Adrenal gland (tissue), 12 donors: Measurements from ENCODE around the gene DOCK10. TPM values are rescaled to one million over a fixed set of nuclear protein-coding genes. Genes with fewer than 3 reads are reported as not detected.

Experiments used
- DNase-seq, 7 donors: peaks; one replicate each; pipeline ENCODE4 v3.0.0-alpha.2; 2019 to 2020
- H3K27ac ChIP-seq, 5 donors: fragments of 200-600 bp; sonication (generic) in 4 of 5; 1 replicate in 3 of 5; 2 replicates in 2 of 5; pipeline versions ENCODE4 v1.5.1 to v1.8.0; 2016 to 2020; ENCODE audit warnings: mild to moderate bottlenecking in 1 of 5
- H3K27me3 ChIP-seq: fragments of 200-600 bp; 2 replicates; pipeline ENCODE4 v1.8.0; 2021
- H3K36me3 ChIP-seq, 2 donors: fragments of 200-600 bp; replicated peaks in 1 of 2; 1 replicate in 1 of 2; 2 replicates in 1 of 2; pipeline versions ENCODE4 v1.5.1 to v1.8.0; 2018 to 2022
- H3K4me1 ChIP-seq, 2 donors: fragments of 200-600 bp; replicated peaks in 1 of 2; 1 replicate in 1 of 2; 2 replicates in 1 of 2; pipeline versions ENCODE4 v1.5.1 to v1.8.0; 2018 to 2021
- H3K4me3 ChIP-seq, 4 donors: fragments of 200-600 bp; sonication (generic) in 3 of 4; one replicate each; pipeline ENCODE4 v1.5.1; 2016 to 2018
- H3K9me3 ChIP-seq, 3 donors: fragments of 200-600 bp; sonication (generic) in 1 of 3; replicated peaks in 1 of 3; 1 replicate in 2 of 3; 2 replicates in 1 of 3; pipeline versions ENCODE4 v1.5.1 to v1.8.0; 2016 to 2021
- POLR2A ChIP-seq, 2 donors: fragments of 450-650 bp; IDR thresholded peaks; one replicate each; pipeline ENCODE4 v1.6.1; 2017; ENCODE audit warnings: antibody characterized with exemption in 2 of 2, mild to moderate bottlenecking in 2 of 2, moderate library complexity in 1 of 2
- WGBS, 4 donors: extraction: QIAGEN DNeasy Blood & Tissue Kit in 2 of 4; methylation state at CpG; one replicate each; pipeline versions ENCODE4 v1.1.5 to v1.1.7; 2013 to 2017; 5-methylcytosine and 5-hydroxymethylcytosine counted together
- intact Hi-C, 2 donors: fragments of 100-400 bp; cut with DNase I; formaldehyde crosslinking; loops; one replicate each; pipeline versions ENCODE4 v1.14.1 to v1.15.0; 2022 to 2023
- polyA plus RNA-seq, 3 donors: library from polyadenylated mRNA; stranded (reverse); fragments of 200-250 nt in 2 of 3; fragments of 350-450 nt in 1 of 3; fragmentation: Illumina TruSeq in 1 of 3; extraction: RNeasy Lipid Tissue Mini Kit (QIAGEN cat#74804) in 1 of 3; gene quantifications; one replicate each; pipeline ENCODE4 v1.2.3, GENCODE V29; 2013 to 2014
- total RNA-seq, 9 donors: library from RNA; depleted of rRNA in 4 of 9; stranded (reverse); fragments of >200 nt in 4 of 9; fragments of 120-200 nt in 1 of 9; fragmentation: NEBNext Ultra II Directional in 1 of 9; extraction: Animal tissue kit (Norgen Biotek cat#: 25700) in 1 of 9; gene quantifications; one replicate each; pipeline versions ENCODE4 v1.1.0 to v1.2.4, GENCODE V29; 2013 to 2023
- TF ChIP-seq, protein P1 (sequence below), 6 experiments: fragments of 450-650 bp in 4 of 6; fragments of 200-600 bp in 2 of 6; sonication (generic) in 1 of 6; IDR thresholded peaks; 1 replicate in 5 of 6; 2 replicates in 1 of 6; pipeline versions ENCODE4 v1.5.1 to v1.8.0; 2016 to 2021; ENCODE audit warnings: antibody characterized with exemption in 6 of 6, mild to moderate bottlenecking in 2 of 6, moderate library complexity in 1 of 6
- donor health status: healthy with polysubstance abuse.
- donor health status: Bipolar disorder and iron deficiency.
- donor health status: DM: yes; HTN: yes; CAD: no.
- donor health status: DM: no; HTN: no; CAD: no.
- donor health status: DM: no; HTN: no; CAD: no.
- donor health status: DM: yes; HTN: yes; CAD: no.

The DOCK10 gene
- total and polyA plus RNA-seq, 12 donors: 6.2 to 40.8 (median 20.0) TPM

DNA sequence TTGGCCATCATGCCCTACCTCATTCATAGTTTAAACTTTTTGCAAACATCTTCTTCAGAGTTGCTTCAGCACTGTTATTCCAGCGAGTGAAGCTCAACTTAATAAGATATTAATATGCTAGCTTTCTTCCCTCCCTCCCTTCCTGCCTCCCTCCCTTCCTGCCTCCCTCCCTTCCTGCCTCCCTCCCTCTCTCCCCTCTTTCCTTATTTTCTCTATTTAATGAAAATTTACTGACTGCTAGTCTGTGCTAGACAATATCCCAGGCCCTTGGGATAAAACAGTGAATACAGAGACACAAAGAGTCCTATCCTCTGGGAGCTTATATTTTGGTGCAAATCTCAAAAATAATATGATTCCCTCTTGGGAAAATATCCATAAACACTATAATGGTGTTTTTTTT is 42.9 kb downstream of the DOCK10 start:
- WGBS, 4 donors: 63 to 71% (median 67%) methylated on average over 1 of the region's 1 CpG
- TF ChIP-seq POLR2A (IDR thresholded peaks at IDR 0.05): no peak
- TF ChIP-seq, protein P1, sequence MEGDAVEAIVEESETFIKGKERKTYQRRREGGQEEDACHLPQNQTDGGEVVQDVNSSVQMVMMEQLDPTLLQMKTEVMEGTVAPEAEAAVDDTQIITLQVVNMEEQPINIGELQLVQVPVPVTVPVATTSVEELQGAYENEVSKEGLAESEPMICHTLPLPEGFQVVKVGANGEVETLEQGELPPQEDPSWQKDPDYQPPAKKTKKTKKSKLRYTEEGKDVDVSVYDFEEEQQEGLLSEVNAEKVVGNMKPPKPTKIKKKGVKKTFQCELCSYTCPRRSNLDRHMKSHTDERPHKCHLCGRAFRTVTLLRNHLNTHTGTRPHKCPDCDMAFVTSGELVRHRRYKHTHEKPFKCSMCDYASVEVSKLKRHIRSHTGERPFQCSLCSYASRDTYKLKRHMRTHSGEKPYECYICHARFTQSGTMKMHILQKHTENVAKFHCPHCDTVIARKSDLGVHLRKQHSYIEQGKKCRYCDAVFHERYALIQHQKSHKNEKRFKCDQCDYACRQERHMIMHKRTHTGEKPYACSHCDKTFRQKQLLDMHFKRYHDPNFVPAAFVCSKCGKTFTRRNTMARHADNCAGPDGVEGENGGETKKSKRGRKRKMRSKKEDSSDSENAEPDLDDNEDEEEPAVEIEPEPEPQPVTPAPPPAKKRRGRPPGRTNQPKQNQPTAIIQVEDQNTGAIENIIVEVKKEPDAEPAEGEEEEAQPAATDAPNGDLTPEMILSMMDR (IDR thresholded peaks at IDR 0.05): no peak

DNA sequence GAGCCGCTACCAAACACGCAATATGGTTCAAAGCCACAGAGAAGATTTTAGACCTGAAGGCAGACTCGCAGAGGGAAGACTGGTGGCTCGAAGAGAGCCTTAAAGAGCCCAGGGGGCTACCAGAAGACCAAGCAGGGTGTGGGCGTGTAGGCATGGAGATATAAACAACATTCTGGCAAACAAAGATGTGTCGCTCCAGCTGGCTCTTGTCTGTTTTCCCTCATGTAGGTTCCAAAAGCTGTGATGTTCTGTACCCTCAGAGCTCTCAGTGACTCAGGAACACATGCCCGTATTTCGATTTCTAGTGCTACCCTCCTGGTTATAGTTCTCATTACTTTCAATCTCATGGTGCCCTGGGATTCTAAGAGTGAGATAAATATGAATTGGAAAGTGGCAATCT is 44.5 kb downstream of the DOCK10 start:
- intact Hi-C loops: no loop called here
- Histone ChIP-seq H3K36me3 (no peaks in the 10 kb centered on the region), H3K9me3 (no peaks in the 10 kb centered on the region), H3K27ac (no peak overlapping the region), H3K4me3 (no peak overlapping the region), H3K4me1 (peaks cover 0 to 4% of the 10 kb centered on the region in 2 donors), H3K27me3 (no peaks in the 10 kb centered on the region)
- TF ChIP-seq, protein P1 (IDR thresholded peaks at IDR 0.05): no peak
- no peak for TF ChIP-seq POLR2A (IDR thresholded peaks at IDR 0.05)
- DNase-seq: no peak
- WGBS, 4 donors: 80 to 90% (median 87%) methylated on average over 8 of the region's 8 CpGs

More for the DNA sequence above, 42.9 kb downstream of the DOCK10 start:
- Histone ChIP-seq H3K27me3 (no peaks in the 10 kb centered on the region), H3K4me3 (no peak overlapping the region), H3K36me3 (no peaks in the 10 kb centered on the region), H3K9me3 (no peaks in the 10 kb centered on the region), H3K27ac (no peak overlapping the region), H3K4me1 (peaks cover 0 to 4% of the 10 kb centered on the region in 2 donors)
- no peak for DNase-seq
- intact Hi-C loops: no loop called here

DNA sequence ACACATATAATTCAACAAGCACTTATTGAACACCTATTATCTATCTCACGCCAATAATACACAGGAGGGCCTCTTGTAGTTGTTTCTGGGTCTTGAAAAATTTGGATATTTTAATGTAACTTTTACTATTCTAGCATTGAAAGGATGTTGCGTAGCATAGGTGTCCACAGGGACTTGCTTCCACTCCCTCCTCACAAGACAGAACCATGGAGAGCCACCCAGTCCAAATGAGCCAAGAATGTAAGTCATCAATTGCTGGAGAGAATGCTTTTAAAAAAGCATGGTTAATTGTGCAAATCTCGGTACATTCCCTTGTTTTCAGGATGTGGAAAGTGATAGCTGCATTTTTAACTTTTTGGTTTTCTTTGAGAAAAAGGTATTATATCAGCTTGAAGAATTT is 46.8 kb downstream of the DOCK10 start:
- WGBS, 4 donors: 90 to 95% (median 93%) methylated on average over 3 of the region's 3 CpGs
- TF ChIP-seq, protein P1 (IDR thresholded peaks at IDR 0.05): no peak
- TF ChIP-seq POLR2A (IDR thresholded peaks at IDR 0.05): no peak
- H3K36me3 ChIP-seq: no peaks in the 10 kb centered on the region
- H3K4me1 ChIP-seq: peaks cover 7 to 18% of the 10 kb centered on the region in 2 donors
- H3K27ac ChIP-seq: no peak overlapping the region
- no peak overlapping the region for H3K4me3 ChIP-seq
- no peaks in the 10 kb centered on the region for H3K9me3 ChIP-seq
- H3K27me3 ChIP-seq: no peaks in the 10 kb centered on the region
- DNase-seq: no peak
- intact Hi-C loops: no loop called here

DNA sequence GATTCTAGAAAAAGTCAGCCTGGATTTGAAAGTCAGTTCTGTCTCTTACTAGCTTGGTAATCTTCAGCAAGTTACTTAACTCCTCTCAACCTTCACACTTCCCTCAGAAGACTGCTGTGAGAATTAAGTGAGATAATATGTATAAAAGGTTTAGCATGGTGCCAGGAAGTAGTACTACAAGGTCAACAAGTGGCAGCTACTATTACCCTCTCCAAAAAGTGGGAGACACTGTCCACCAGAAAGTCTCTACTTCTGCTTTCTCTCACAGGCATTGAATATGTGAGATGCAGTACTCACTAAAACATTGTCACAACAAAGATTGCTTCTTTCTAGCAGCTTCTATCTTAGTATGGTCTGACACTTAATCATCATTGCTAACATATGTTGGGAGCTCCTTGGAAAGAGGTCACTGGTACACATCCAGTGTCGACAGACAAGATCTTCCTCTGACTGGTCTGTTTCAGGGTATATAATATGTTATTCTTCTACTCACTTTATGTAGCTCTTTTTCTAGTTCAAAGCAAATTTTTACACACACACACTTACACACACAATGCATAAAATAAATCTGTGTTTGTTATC is 47.9 kb downstream of the DOCK10 start:
- Histone ChIP-seq H3K27ac (no peak overlapping the region), H3K4me3 (no peak overlapping the region), H3K9me3 (no peaks in the 10 kb centered on the region), H3K4me1 (peaks cover 7 to 14% of the 10 kb centered on the region in 2 donors), H3K36me3 (no peaks in the 10 kb centered on the region), H3K27me3 (no peaks in the 10 kb centered on the region)
- 70 to 77% (median 74%) methylated on average over 1 of the region's 1 CpG for WGBS, 4 donors
- TF ChIP-seq, protein P1 (IDR thresholded peaks at IDR 0.05): no peak
- TF ChIP-seq POLR2A (IDR thresholded peaks at IDR 0.05): no peak
- intact Hi-C loops: no loop called here
- no peak for DNase-seq
